PC-9 (cell line): ENCODE measurements around the gene RHO. TPM values are rescaled to one million over a fixed set of nuclear protein-coding genes. Genes with fewer than 3 reads are reported as not detected.

Source experiments
- BruUV-seq: library from RNA; stranded (reverse); fragments of 400-500 nt; replicated peaks from 2 replicates; lab custom pipeline; 2021; lab: Mats Ljungman, UMichigan
- CTCF ChIA-PET: fragments of 300-600 bp; sonication (Branson Sonifier 250); formaldehyde crosslinking; loops from one replicate; lab custom pipeline; 2022; ENCODE audit warnings: antibody characterized with exemption; lab: Charles Lee
- POLR2A ChIA-PET: fragments of 300-600 bp; sonication (Branson Sonifier 250); formaldehyde crosslinking; loops from one replicate; lab custom pipeline; 2022; ENCODE audit warnings: antibody characterized with exemption; ENCODE audit not compliant: unreplicated experiment; lab: Charles Lee
- DNase-seq, 2 experiments: peaks; one replicate each; pipeline versions ENCODE4 v3.0.0 to v3.0.0-alpha.2; 2015 to 2022; ENCODE audit warnings: mixed read lengths in 1 of 2
- H2AFZ ChIP-seq: fragments of 200-600 bp; sonication (generic); 2 replicates; pipeline ENCODE4 v1.8.1; 2017; ENCODE audit warnings: antibody characterized with exemption
- H3F3A ChIP-seq: fragments of 200-600 bp; sonication (generic); 2 replicates; pipeline ENCODE4 v1.8.1; 2017; ENCODE audit warnings: antibody characterized with exemption, mild to moderate bottlenecking, low read depth; ENCODE audit not compliant: insufficient read depth
- H3K27ac ChIP-seq: fragments of 200-600 bp; sonication (generic); 2 replicates; pipeline ENCODE4 v1.6.1; 2016; ENCODE audit warnings: mixed run types
- H3K27me3 ChIP-seq: fragments of 200-600 bp; sonication (generic); 2 replicates; pipeline ENCODE4 v1.6.1; 2016; ENCODE audit warnings: low read depth, mixed run types; ENCODE audit not compliant: insufficient read depth
- H3K36me3 ChIP-seq: fragments of 200-600 bp; sonication (generic); 2 replicates; pipeline ENCODE4 v1.6.1; 2016; ENCODE audit warnings: low read depth, mixed run types
- H3K4me1 ChIP-seq: fragments of 200-600 bp; sonication (generic); replicated peaks from 2 replicates; pipeline ENCODE4 v1.6.1; 2016; ENCODE audit warnings: mixed run types; ENCODE audit not compliant: insufficient read depth
- H3K4me2 ChIP-seq: fragments of 200-600 bp; sonication (generic); 2 replicates; pipeline ENCODE4 v1.6.1; 2017; ENCODE audit warnings: mixed run types
- H3K4me3 ChIP-seq: fragments of 200-600 bp; sonication (generic); 2 replicates; pipeline ENCODE4 v1.6.1; 2016; ENCODE audit warnings: mixed run types
- H3K79me2 ChIP-seq: fragments of 200-600 bp; sonication (generic); 2 replicates; pipeline ENCODE4 v1.6.1; 2017; ENCODE audit warnings: low read depth, mixed run types
- H3K9me2 ChIP-seq: fragments of 200-600 bp; sonication (generic); 2 replicates; pipeline ENCODE4 v1.8.1; 2017; ENCODE audit warnings: mild to moderate bottlenecking; ENCODE audit not compliant: insufficient read depth
- H3K9me3 ChIP-seq: fragments of 200-600 bp; sonication (generic); 2 replicates; pipeline ENCODE4 v1.8.1; 2016; ENCODE audit warnings: low read depth; ENCODE audit not compliant: insufficient read depth
- H4K20me1 ChIP-seq: fragments of 200-600 bp; sonication (generic); 2 replicates; pipeline ENCODE4 v1.8.1; 2017; ENCODE audit not compliant: insufficient read depth
- CTCF ChIP-seq: fragments of 200-600 bp; sonication (generic); conservative IDR thresholded peaks from 2 replicates; pipeline ENCODE4 v1.6.1; 2017; ENCODE audit warnings: mixed run types, antibody characterized with exemption, mild to moderate bottlenecking, moderate library complexity
- EZH2 ChIP-seq: fragments of 200-600 bp; sonication (generic); IDR thresholded peaks from 2 replicates; pipeline ENCODE4 v1.8.0; 2017; ENCODE audit warnings: antibody characterized with exemption, low read depth
- intact Hi-C: fragments of 100-400 bp; cut with micrococcal nuclease; formaldehyde crosslinking; loops from one replicate; pipeline ENCODE4 v1.10.0; 2022; ENCODE audit not compliant: unreplicated experiment
- total RNA-seq: library from RNA; stranded (reverse); gene quantifications from 2 replicates; pipeline ENCODE4 v1.2.3, GENCODE V29; 2021

The RHO gene
- total RNA-seq, 1 experiment from 2014 or later, result not detected

GRCh38 chr3:129559565-129560079, 31.2 kb downstream of the RHO start:
- Histone ChIP-seq H3F3A (peaks cover 8% of the 10 kb centered on the region; the same call in 1 of the 2 replicates), H3K4me1 (peaks cover 28% of the 10 kb centered on the region), H3K4me3 (no peak overlapping the region), H3K9me3 (no peaks in the 10 kb centered on the region), H3K27ac (no peak overlapping the region), H3K9me2 (no peaks in the 10 kb centered on the region), H3K4me2 (0 out of 2 replicates have a peak overlapping the region, but pooled peaks have one; percentile 46), H2AFZ (no peak overlapping the region), H3K79me2 (no peaks in the 10 kb centered on the region), H4K20me1 (no peaks in the 10 kb centered on the region), H3K36me3 (no peaks in the 10 kb centered on the region), H3K27me3 (no peaks in the 10 kb centered on the region)
- ChIA-PET CTCF (no interaction called here), POLR2A (no interaction called here)
- TF ChIP-seq CTCF (no peak), EZH2 (no peak)
- no peak for DNase-seq
- intact Hi-C loops, result no loop called here
- no TSS peak for BruUV-seq

GRCh38 chr3:129560269-129560787, 31.9 kb downstream of the RHO start:
- TF ChIP-seq EZH2 (no peak), CTCF (no peak)
- Histone ChIP-seq H3K36me3 (no peaks in the 10 kb centered on the region), H3F3A (peaks cover 8% of the 10 kb centered on the region; the same call in 1 of the 2 replicates), H3K27ac (no peak overlapping the region), H3K4me2 (no peak overlapping the region), H3K4me3 (no peak overlapping the region), H3K27me3 (no peaks in the 10 kb centered on the region), H3K9me2 (no peaks in the 10 kb centered on the region), H3K79me2 (no peaks in the 10 kb centered on the region), H3K9me3 (no peaks in the 10 kb centered on the region), H4K20me1 (no peaks in the 10 kb centered on the region), H2AFZ (no peak overlapping the region), H3K4me1 (peaks cover 35% of the 10 kb centered on the region)
- CTCF ChIA-PET, result no interaction called here
- intact Hi-C loops, result no loop called here
- POLR2A ChIA-PET, result no interaction called here
- peak in 1 of 2 experiments; percentile 28 for DNase-seq
- BruUV-seq, result no TSS peak

GRCh38 chr3:129560911-129561594, 32.6 kb downstream of the RHO start:
- Histone ChIP-seq H3F3A (peaks cover 8% of the 10 kb centered on the region; the same call in 1 of the 2 replicates), H3K79me2 (no peaks in the 10 kb centered on the region), H3K36me3 (no peaks in the 10 kb centered on the region), H3K9me3 (no peaks in the 10 kb centered on the region), H3K27ac (no peak overlapping the region), H3K4me1 (peaks cover 35% of the 10 kb centered on the region), H2AFZ (no peak overlapping the region), H3K27me3 (no peaks in the 10 kb centered on the region), H4K20me1 (no peaks in the 10 kb centered on the region), H3K9me2 (no peaks in the 10 kb centered on the region), H3K4me2 (no peak overlapping the region), H3K4me3 (no peak overlapping the region)
- DNase-seq, result no peak
- CTCF ChIA-PET, result no interaction called here
- POLR2A ChIA-PET, result no interaction called here
- no TSS peak for BruUV-seq
- intact Hi-C loops, result no loop called here
- TF ChIP-seq EZH2, result no peak
- no peak for TF ChIP-seq CTCF
